Endodermal cell (in vitro differentiated cells): ENCODE data around the gene P4HTM. TPM values are rescaled to one million over a fixed set of nuclear protein-coding genes. Genes with fewer than 3 reads are reported as not detected.

Experiments used
- DNase-seq: peaks from one replicate; pipeline ENCODE4 v3.0.0-alpha.2; 2017
- H3K27ac ChIP-seq: 2 replicates; pipeline ENCODE4 v1.5.1; 2013; ENCODE audit warnings: mild to moderate bottlenecking, low read depth, low read length, moderate library complexity
- H3K27me3 ChIP-seq: 2 replicates; pipeline ENCODE4 v1.6.1; 2013; ENCODE audit warnings: mild to moderate bottlenecking, low read length, moderate library complexity; ENCODE audit not compliant: insufficient read depth, control insufficient read depth, poor library complexity, severe bottlenecking
- H3K36me3 ChIP-seq: 2 replicates; pipeline ENCODE4 v1.7.0; 2013; ENCODE audit warnings: mild to moderate bottlenecking, low read length, moderate library complexity; ENCODE audit not compliant: control insufficient read depth, insufficient read depth
- H3K4me1 ChIP-seq: one replicate; pipeline ENCODE4 v1.7.0; 2013; ENCODE audit warnings: low read length; ENCODE audit not compliant: control insufficient read depth, insufficient read depth
- H3K4me3 ChIP-seq: 2 replicates; pipeline ENCODE4 v1.5.1; 2013; ENCODE audit warnings: mild to moderate bottlenecking, low read length, moderate library complexity
- H3K9ac ChIP-seq: 2 replicates; pipeline ENCODE4 v1.6.1; 2013; ENCODE audit warnings: mild to moderate bottlenecking, low read length, moderate library complexity; ENCODE audit not compliant: poor library complexity, severe bottlenecking; ENCODE audit errors: extremely low read depth
- H3K9me3 ChIP-seq: 2 replicates; pipeline ENCODE4 v1.6.1; 2013; ENCODE audit warnings: mild to moderate bottlenecking, low read length, moderate library complexity; ENCODE audit not compliant: control insufficient read depth
- H3K27ac Mint-ChIP-seq: 2 replicates; pipeline ENCODE4 v1.8.0; 2020; ENCODE audit warnings: mixed read lengths
- H3K27me3 Mint-ChIP-seq: 2 replicates; pipeline ENCODE4 v1.8.0; 2021; ENCODE audit warnings: mild to moderate bottlenecking, mixed read lengths; ENCODE audit not compliant: insufficient read depth
- H3K36me3 Mint-ChIP-seq: 2 replicates; pipeline ENCODE4 v1.8.0; 2020; ENCODE audit warnings: low read depth, mixed read lengths
- H3K4me1 Mint-ChIP-seq: 2 replicates; pipeline ENCODE4 v1.8.0; 2020; ENCODE audit warnings: mixed read lengths
- H3K4me3 Mint-ChIP-seq: 2 replicates; pipeline ENCODE4 v1.8.0; 2020; ENCODE audit warnings: mild to moderate bottlenecking, moderate library complexity, mixed read lengths
- H3K9me3 Mint-ChIP-seq: 2 replicates; pipeline ENCODE4 v1.8.0; 2020; ENCODE audit warnings: mild to moderate bottlenecking, mixed read lengths
- CTCF ChIP-seq: fragments of 200-600 bp; sonication (generic); conservative IDR thresholded peaks from 2 replicates; pipeline ENCODE4 v1.5.0; 2021; ENCODE audit warnings: antibody characterized with exemption, mild to moderate bottlenecking
- WGBS, 2 experiments: methylation state at CpG; one replicate each; pipeline versions ENCODE4 v1.1.5 to v1.1.7; 2013; ENCODE audit warnings: missing lambda C conversion rate in 2 of 2, mixed read lengths in 1 of 2; ENCODE audit not compliant: insufficient coverage in 1 of 2, insufficient read length in 1 of 2; 5-methylcytosine and 5-hydroxymethylcytosine counted together
- total RNA-seq, 2 donors: library from RNA; stranded (reverse); fragmentation: NEBNext Ultra II Directional in 1 of 2; extraction: Animal tissue kit (Norgen Biotek cat#: 25700) in 1 of 2; gene quantifications; 2 replicates in 1 of 2; 3 replicates in 1 of 2; pipeline ENCODE4 v1.2.1, GENCODE V29; 2021

Gene P4HTM
- total RNA-seq, 2 donors from 2014 or later: 12.4 to 17.6 TPM

DNA sequence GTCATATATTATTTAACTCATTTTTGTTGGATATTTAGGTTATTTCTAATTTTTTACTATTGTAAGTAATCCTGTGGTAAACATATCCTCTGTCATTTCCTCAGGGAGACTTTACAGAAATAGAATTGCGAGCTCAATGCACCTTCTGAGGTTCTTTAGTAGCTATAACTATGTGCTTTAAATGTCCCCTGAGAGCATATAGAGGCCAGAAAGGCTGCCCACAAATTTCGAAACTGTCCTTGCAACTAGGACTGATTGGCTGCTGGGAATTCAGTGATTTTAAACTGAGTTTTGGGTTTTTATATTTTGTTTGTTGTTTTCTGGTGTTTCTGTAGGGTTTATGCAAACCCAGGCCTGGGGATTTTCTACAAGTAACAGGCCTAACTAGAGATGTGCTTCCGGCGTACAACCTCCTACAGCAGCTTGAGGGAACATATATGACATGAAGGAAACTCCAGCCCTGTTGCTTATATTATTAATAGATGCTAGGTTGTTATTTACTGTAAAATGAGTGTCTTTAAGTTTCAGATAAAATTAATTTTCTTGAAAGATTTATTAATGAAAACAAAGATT, 29.1 kb upstream of the P4HTM start:
- Histone ChIP-seq H3K4me1 (no peaks in the 10 kb centered on the region), H3K4me3 (no peak overlapping the region), H3K27ac (no peak overlapping the region), H3K9ac (no peak overlapping the region), H3K36me3 (peaks cover 47% of the 10 kb centered on the region), H3K9me3 (no peaks in the 10 kb centered on the region), H3K27me3 (no peaks in the 10 kb centered on the region)
- Mint-ChIP-seq H3K36me3 (peaks cover 39% of the 10 kb centered on the region), H3K27me3 (no peaks in the 10 kb centered on the region), H3K4me1 (peaks cover 12% of the 10 kb centered on the region), H3K27ac (no peak overlapping the region), H3K9me3 (no peaks in the 10 kb centered on the region), H3K4me3 (no peak overlapping the region)
- peak; percentile 5 for DNase-seq
- WGBS, 2 experiments: 95 to 100% methylated on average over 4 of the region's 4 CpGs
- TF ChIP-seq CTCF: no peak

GRCh38 chr3:48962340-48962739, 27.7 kb upstream of the P4HTM start:
- peak; percentile 23 for DNase-seq
- TF ChIP-seq CTCF: no peak
- Mint-ChIP-seq H3K4me1 (peaks cover 5% of the 10 kb centered on the region), H3K36me3 (peaks cover 46% of the 10 kb centered on the region), H3K27ac (peak overlapping the region; percentile 50), H3K27me3 (no peaks in the 10 kb centered on the region), H3K4me3 (no peak overlapping the region), H3K9me3 (no peaks in the 10 kb centered on the region)
- 87% methylated on average over 2 of the region's 2 CpGs; no CpG with 5 or more reads in 1 of the 2 experiments for WGBS, 2 experiments
- Histone ChIP-seq H3K4me3 (no peak overlapping the region), H3K27ac (no peak overlapping the region), H3K27me3 (no peaks in the 10 kb centered on the region), H3K9ac (no peak overlapping the region), H3K9me3 (no peaks in the 10 kb centered on the region), H3K4me1 (no peaks in the 10 kb centered on the region), H3K36me3 (peaks cover 58% of the 10 kb centered on the region)

- peaks cover 46% of the 10 kb centered on the region for H3K36me3 Mint-ChIP-seq
- no peak overlapping the region for H3K4me3 Mint-ChIP-seq
- no peak overlapping the region for H3K4me3 ChIP-seq
- no peaks in the 10 kb centered on the region for H3K27me3 ChIP-seq
- H3K27ac Mint-ChIP-seq: peak overlapping the region; percentile 33
- no peaks in the 10 kb centered on the region for H3K27me3 Mint-ChIP-seq
- no peak overlapping the region for H3K9ac ChIP-seq
- no peaks in the 10 kb centered on the region for H3K9me3 Mint-ChIP-seq
- H3K36me3 ChIP-seq: peaks cover 58% of the 10 kb centered on the region
- TF ChIP-seq CTCF: no peak
- peak; percentile 27 for DNase-seq
- H3K9me3 ChIP-seq: no peaks in the 10 kb centered on the region
- WGBS, 2 experiments: 91 to 100% methylated on average over 3 to 4 of the region's 4 CpGs
- no peak overlapping the region for H3K27ac ChIP-seq
- H3K4me1 Mint-ChIP-seq: peaks cover 4% of the 10 kb centered on the region
- no peaks in the 10 kb centered on the region for H3K4me1 ChIP-seq
These were observed 27.1 kb upstream of the P4HTM start for GRCh38 chr3:48962939-48963338.
